Activated CD4-positive, alpha-beta T cell treated with anti-CD3 and anti-CD28 coated beads, Interleukin-2, amount 50 U/mL, for 24 hours (primary cell): Measurements from ENCODE around the gene HLCS.

Experiments
- DNase-seq, 2 donors: peaks; one replicate each; pipeline ENCODE4 v3.0.0-alpha.2; 2020; ENCODE audit warnings: low read depth in 1 of 2, low spot score in 1 of 2

Gene HLCS

DNA sequence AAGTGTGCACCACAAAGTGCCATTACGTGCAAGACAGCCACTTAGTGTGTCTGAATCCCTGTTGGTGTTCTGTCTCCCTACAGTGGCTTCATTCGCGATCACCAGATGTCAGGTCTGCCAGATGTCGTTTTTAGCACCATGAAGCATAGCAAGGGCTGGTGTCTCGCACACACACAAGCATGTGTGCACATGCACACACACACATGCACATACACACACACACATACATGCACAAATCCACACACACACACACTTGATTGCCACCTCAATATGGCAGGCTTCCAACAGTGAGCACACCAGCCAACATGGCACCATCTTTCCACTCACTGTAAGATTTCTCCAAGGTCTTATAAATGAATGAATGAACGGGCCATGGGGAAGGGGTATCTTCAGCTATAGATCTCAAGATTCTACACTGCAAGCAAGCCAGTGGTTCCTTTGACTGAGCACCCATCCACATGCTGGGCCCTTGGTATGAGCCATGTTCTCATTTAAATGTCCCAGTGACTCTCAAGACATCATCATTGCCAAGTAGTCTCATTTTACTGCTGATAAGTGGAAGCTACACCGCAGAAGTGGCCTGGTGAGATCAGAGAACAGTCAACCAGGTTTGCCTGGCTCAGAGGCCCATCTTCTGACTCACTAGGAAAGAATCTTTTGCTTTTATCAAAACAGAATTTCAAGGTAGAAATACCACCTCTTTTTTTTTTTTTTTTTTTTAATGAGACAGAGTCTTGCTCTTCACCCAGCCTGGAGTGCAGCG lies 182.7 kb downstream of the HLCS start:
- DNase-seq: no peak

DNA sequence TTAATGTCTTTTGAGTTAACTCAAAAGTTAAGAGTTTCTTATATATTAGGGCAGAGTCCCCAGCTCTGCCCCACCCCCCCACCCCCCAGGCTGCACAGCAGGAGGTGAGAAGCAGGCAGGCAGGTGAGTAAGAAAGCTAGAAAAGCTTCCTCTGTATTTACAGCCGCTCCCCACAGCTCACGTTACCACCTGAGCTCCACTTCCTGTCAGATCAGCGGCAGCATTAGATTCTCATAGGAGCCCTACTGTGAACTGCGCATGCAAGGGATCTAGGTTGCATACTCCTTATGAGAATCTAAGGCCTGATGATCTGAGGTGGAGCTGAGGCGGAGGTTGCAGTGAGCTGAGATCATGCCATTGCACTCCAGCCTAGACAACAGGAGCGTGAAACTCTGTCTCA lies 185.6 kb downstream of the HLCS start:
- DNase-seq: no peak

DNA sequence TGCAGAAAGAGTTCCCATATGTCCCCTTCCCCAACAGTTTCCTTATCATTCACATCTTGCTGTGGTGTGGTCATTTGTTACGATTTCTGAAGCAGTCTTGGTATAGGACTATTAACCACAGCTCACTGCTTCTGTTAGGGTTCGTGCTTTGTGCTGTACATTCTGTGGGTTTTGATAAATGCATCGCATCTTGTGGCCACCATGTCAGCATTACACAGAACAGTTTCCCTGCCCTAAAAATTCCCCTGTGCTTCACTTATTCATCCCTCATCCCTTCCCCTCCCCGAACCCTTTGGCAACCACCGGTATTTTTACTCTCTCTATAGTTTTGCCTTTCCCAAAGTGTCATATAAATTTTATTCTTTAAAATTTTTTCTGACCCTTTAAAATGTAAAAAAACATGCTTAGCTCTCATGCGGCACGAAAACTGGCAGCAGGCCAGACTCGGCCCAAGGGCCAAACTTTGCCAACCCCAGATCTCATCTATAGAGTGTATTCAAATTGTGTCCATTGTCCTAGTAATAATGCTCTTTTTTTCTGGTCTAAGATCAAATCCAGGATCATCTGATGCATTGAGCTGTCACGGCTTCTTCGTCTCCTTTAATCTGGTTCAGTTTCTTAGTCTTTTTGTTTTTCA lies 189.4 kb downstream of the HLCS start:
- no peak for DNase-seq

DNA sequence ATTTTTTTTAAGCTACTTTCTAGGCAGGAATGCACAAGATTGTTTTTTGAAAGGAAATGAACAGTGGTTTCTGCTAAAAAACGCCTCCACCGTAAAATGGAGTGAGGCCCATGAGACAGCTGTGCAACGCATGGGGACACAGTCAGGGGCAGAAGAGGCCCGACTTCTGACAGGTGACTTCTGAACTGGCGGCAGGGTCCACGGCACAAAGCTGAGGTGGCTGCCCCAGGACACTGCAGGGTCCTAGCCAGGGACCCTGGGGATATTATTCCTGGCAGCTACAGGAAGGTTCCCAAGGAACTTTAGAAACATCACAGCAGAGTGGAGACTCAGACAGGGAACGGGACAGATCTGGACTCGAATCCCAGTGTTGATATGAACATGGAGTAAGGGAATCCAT lies 192.5 kb downstream of the HLCS start:
- DNase-seq: no peak

DNA sequence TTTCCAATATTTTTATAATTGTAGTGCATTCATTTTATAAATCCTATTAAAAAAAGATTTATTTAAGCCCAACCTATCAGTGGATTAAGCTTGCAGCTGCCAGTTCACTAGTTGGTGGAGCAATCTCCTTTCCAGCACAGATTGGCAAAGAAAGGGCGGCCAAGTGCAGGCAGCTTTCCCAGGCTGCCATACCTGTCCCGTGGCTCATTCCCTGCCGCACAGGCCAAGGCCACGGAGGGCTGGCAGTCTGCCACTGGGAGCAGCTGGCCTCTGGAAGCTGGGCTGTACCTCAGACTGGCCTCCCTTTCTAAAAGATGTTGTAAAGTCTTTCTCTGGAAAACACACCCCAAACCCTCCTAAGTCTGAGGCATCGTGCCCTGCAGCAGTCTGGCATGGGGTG lies 193.4 kb downstream of the HLCS start:
- DNase-seq: no peak

DNA sequence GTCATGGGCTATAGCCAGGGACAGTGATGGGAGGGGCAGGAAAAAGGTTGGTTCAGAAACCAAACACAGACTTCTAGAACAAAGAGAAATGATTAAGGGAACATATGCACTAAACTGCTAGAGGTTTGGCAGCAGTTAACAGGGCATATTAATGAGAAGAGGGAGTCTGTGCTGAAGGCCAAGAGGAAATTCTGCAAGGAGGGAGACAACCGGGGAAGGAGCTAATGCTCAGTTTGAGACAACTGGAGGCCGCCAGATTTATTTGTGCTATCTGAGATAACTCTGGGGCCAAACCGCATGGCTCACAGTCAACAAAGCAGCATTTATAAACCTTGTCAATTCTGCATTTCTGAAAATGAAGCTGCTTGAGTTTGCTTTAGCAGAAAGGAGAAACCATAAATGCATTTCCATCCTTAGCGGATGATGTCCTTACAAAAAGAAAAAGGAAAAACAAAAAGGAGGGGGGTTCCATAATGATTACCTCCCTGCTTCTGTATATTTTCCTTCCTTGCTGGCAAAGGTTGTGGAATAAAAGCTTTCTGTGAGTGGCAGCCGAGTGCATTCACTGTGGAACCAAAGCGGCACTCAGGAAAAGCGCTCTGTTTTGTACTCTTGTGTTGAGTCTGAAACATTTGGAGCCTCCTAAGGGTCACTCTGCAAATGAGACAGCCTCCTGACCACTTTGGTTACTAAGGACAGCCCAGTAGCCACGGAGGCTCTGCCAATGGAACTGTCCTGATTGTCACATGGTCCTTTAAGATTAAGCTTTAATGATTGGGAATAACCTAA lies 197.2 kb downstream of the HLCS start:
- no peak for DNase-seq

DNA sequence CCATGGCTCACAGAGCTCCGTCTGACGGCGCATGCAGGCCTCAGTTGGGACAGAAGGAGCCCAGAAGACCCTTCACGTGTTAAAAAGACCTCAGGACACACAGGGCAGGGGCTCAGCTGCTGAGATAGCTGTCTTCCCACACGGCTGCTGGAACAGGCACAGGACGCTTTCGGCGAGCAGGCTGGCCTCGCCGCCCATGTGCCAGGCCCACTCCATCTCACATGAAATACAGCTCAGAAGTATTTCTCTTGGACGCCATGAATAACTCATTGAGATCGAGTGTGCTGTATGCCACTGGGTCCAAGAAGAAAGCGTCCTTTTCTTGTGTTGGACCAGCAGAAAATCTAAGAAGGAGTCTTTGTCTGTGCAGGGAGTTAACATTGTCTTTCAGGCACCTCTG lies 198.0 kb downstream of the HLCS start:
- DNase-seq: no peak

DNA sequence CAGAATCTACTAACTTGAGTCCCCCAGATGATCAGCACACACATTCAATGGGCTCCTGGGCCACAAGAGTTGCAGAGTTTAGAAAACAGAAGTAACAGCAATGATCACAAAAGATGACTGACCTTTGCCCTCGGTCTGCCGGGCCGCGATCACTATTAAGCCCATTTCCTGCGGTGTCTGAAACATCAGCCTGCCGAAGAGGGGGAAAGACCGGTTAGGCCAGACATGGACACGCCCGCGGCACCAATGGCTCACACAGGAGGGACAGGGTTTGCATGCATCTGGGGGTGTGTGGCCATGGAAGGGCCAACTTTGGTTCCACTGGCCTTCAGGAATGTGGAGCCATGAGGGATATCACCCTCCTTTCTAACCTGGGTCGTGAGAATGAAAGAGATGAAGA lies 199.4 kb downstream of the HLCS start:
- no peak for DNase-seq

DNA sequence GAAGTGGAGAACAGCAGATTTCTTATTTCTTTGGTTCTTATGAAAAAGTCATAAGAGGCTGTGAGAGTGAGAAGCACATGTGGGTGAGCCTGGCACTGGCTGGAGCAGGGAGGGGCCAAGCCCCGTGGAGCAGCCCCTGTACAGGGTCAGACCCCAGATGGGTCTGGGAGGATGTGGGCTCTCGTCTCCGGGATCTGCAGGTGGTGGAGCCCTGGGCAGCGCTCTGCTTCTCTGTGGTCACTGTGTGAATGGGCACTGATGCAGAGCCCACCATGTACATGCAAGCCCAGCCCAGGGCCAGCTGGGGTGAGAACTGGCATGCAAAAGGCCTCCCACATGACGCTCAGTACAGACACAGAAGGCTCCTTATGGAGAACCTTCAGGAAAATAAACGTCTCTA lies 200.0 kb downstream of the HLCS start:
- DNase-seq: no peak

DNA sequence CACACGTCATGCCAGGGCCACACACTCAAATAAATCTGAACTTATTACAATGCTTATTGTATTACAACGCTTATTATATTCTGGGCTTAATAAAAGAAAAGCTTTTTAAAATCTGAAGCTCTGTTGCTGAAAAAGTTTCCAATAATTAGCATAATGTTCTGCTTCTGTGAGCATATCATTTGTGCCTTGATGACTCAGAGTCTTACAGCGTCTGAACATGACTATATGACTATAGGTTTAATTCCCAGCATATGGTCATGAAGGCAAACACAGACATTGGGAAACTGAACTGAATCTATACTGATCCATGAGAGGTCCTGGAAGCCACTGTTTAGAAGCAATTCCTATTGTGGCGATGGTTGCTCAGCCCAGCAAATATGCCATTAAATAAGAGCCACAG lies 201.2 kb downstream of the HLCS start:
- no peak for DNase-seq

DNA sequence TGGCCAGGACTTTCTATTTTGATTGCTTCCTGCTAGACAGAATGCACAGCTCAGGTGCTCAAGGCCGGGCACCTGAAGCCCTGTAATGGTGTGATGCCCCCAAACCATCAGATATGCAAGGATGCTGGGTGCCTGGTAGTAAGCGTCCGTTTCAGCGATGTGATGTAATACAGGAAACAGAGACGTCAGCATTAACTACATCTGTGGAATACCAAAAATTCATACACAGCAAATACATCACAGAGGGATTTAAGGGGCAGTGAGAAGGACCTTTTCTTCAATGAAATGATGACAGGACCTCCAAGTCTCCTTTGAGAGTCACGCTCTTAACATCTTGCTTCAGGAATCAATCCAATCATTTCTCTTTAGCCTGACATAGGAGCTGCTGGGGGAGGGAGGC lies 203.2 kb downstream of the HLCS start:
- DNase-seq: no peak

DNA sequence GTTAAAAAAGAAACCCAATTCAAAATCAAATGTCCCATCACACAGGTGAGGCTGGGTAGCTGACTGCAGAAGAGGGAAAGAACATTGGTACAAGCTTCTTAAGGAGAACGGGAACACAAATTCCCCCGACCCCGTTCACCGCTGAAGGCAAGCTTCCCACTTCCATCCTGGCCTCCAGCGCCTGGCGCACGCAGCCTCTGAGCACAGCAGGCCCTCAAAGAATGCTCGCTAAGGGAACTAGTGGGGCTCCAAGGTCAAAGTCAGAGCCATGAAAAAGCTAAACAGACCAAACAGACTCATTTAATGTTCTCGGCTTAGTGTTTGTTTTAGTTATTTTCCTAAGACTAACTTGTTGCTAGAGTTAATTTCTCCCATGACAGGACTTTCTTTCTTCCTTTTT lies 203.8 kb downstream of the HLCS start:
- no peak for DNase-seq

DNA sequence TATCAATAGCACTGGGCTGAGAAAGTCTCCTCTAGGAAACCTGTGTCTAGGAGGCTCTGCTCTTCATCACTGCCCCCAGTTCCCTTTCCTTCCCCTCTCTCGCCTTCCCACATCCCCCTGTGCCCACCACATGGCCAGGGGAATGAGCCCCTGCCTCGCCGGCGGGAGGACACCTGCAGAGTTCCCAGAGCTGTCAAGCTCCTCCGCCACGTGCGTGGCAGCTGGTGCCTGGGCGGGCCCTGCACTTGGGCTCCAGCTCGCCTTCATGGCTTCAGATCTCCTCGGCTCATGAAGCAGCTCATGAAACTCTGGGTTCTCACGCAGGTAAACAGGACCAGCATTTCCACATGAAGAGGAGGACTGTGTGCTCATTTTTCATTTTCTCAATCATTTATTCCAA lies 204.8 kb downstream of the HLCS start:
- DNase-seq: no peak

DNA sequence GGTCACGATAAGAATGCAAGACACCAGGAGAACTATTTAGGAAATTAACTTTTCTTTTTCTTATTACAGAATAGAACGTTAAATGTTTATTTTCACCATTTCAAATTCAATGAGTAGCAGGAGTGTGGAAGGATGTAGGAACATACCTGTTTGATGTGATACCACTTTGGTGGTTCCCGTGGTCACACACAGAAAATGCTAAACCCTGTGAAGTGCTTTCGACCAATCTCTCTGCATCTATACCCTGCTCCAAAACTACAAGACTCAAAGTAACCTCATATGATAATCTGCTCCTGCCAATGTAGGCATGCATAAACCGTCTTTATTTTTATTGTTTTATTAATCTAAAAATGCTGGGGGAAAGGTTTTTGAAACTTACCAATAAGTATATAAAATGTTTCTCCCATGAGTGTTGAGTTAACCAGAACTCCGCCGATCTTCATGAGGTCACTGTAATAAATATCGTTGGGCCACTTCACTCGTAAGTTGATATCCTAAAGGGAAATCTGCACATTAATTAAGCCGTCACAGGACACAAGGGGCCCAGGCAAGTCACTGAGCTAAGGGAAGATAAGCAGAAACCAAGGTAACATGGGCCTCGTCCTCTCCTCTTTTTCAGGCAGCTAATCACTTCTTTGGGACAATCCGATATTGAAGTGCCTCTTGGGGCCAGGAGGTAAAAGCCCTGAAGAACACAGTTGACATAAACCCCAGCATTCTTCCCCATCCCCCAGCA lies 207.0 kb downstream of the HLCS start:
- DNase-seq: no peak

DNA sequence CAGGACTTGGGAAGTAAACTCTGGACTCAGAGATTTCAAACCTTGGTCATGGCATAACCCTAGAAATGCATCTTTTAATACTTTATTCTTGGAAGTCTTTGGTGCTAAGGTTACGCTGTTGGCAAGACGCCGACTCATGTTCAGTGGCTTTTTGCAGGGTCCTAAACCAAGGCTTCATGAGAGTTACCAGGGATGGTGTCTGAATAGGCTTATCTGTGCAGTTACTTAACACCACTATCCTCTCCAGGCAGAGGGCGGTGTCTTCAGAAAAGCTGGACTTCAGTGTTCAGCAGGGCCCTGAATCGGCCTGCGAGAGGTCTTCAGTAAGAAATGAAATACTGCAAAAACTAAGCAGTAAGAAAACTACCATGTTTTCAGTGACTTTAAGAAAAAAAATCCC lies 209.3 kb downstream of the HLCS start:
- DNase-seq: no peak

DNA sequence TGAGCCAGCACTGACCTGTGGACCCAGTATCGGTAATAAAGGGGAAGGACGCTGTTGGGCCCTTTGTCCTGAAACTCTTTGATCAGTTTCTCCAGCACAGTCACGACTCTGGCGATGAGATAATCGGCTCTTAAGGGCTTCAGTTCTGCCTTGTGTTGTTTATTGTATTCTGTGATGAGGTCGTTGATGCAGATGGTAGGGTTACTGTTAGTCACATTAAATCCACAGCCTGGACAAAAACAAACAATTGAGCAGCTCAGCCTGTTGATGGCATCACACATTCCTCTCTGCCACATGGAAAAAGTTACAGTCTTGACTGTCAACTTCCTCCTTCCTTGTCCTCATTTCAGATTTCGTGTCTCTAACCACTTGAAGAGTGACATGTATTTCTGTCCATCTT lies 209.9 kb downstream of the HLCS start:
- no peak for DNase-seq

DNA sequence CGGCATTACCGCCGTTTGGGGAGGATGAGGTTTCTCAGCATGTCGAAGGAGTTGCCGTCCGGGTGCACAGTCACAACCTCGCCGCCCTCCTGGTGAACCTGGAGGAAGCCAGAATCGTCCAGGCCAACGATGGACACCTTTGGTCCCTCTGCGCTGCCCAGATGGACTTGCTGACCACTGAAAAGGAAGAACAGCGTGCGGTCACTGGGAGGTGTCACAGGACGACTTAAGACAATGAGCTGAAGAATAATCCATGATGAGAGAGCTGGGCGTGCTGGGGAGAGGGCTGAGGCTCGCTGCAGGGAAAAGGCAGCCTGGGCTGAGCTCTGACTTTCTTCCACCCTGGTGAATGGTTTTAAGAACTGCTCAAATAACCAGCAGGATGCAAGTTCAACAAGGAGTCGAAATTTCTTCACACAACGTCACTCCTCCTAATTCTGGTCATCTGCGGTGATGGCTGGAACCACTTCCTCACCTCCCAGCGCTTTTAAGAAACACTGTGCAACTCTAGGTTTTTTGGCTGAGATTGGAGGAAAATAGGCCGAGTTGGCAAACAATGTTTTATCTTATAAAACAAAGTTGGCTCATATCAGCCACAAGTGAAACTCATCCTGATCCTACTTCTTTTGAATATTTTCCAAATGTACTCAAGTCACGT lies 212.1 kb downstream of the HLCS start:
- DNase-seq: no peak

DNA sequence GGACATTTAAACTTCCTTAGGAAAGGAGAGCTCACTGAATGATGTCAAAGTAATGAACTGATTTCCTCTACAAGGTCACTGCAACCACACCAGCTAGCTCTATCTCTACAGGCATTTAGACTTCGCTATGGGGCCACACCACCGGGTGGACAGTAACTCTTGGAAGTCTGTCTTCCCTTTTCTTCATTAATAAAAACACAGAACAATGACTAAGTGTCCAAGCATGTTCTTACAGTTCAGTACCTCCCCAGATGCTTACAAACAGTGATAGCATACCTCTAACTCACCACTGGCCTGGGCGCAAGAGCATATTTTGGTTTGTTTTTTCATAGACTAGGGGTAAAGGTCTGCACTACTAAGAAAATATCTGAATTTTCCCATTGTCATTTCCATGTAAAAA lies 212.9 kb downstream of the HLCS start:
- no peak for DNase-seq

DNA sequence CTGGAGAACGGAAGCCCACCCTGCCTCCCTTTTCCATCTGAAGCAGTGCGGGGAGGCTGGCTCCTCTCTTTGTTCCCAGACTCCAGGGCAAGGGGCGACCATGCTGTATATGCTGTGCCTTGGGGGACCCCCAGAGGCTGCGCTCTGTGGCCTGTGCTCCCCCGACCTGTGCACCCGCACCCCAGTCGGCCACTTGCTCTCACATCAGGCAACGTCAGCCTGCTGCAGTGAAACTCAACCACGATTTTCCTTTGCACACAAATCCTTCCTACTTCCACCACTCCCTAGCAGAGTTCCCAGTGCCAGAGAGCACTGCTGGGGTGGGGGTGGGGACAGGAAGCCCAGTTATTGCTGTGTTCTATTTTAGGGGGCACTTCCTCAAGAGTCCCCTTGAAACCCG lies 215.1 kb downstream of the HLCS start:
- DNase-seq: no peak

DNA sequence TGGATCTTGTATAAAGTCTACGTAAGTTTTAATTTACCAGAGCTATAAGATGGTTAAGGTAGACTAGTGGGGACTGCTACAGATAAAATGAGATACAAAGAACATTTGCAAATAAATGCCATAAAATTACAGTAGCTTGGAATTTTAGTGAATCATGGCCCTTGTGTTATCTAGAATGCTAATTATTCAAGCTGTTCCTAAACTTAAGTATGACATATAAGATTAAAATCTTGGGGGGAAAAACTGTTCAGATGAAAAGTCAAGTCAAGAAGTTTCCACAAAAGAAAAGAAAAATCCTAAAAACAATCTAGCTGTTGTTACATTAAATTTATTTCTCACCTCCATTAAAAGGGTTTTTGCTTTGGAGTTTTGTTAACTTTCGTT lies 215.9 kb downstream of the HLCS start:
- no peak for DNase-seq

DNA sequence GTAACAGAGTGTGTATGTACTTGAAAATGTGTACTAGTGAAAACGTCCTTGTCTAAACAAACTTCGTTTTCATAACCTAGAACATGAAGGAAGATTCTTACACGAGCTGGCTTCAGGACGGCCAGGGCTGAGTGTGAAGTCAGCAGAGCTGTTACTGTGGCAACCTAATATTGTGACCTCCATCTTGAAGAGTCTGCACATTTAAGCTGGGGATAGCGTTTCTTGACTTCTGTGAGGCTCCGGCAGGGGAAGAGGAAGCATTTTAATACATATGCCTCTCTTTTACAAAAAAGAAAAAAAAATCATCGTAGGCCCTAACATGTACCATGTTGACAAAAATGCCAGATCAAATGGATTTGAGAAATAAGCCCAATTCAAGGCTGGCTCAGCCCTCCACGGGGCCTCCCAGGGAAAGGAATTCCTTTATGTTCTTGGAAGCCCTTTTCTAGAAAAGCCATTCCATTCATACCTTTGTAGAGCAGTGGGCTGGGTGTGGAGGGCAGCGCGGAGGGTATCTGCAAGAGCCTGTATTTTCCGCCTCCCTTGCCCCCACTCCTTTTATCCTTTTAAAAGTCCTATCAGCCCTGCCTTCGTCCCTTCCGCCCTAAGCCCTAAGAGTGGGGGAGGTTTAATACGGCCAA lies 216.4 kb downstream of the HLCS start:
- DNase-seq: no peak
